Mucosa of rectum (tissue), 2 donors: ENCODE measurements around the gene NPY1R.

Source experiments
- H3K27ac ChIP-seq, 2 donors: one replicate each; pipeline ENCODE4 v1.7.0; 2013; ENCODE audit warnings: inconsistent platforms in 2 of 2, low read depth in 2 of 2, low read length in 2 of 2
- H3K27me3 ChIP-seq, 2 donors: one replicate each; pipeline ENCODE4 v1.7.0; 2013; ENCODE audit warnings: low read length in 2 of 2; ENCODE audit not compliant: control insufficient read depth in 2 of 2, insufficient read depth in 2 of 2
- H3K36me3 ChIP-seq, 2 donors: one replicate each; pipeline ENCODE4 v1.7.0; 2013; ENCODE audit warnings: low read length in 2 of 2; ENCODE audit not compliant: control insufficient read depth in 2 of 2, insufficient read depth in 2 of 2
- H3K4me1 ChIP-seq, 2 donors: one replicate each; pipeline ENCODE4 v1.7.0; 2013; ENCODE audit warnings: low read length in 2 of 2, mild to moderate bottlenecking in 1 of 2; ENCODE audit not compliant: control insufficient read depth in 2 of 2, insufficient read depth in 2 of 2
- H3K4me3 ChIP-seq, 2 donors: one replicate each; pipeline ENCODE4 v1.7.0; 2013; ENCODE audit warnings: low read length in 2 of 2
- H3K9ac ChIP-seq, 2 donors: one replicate each; pipeline ENCODE4 v1.7.0; 2013; ENCODE audit warnings: low read length in 2 of 2, low read depth in 1 of 2, mild to moderate bottlenecking in 1 of 2
- H3K9me3 ChIP-seq, 2 donors: one replicate each; pipeline ENCODE4 v1.7.0; 2013; ENCODE audit warnings: low read length in 2 of 2; ENCODE audit not compliant: control insufficient read depth in 2 of 2
- donor health status: healthy.
- donor health status: Normal muscosa, but diverticular disease.

NPY1R gene

GRCh38 chr4:163280703-163281519, 51.5 kb downstream of the NPY1R start:
- Histone ChIP-seq H3K9me3 (no peaks in the 10 kb centered on the region), H3K36me3 (no peaks in the 10 kb centered on the region), H3K9ac (no peak overlapping the region), H3K27me3 (no peaks in the 10 kb centered on the region), H3K4me1 (no peaks in the 10 kb centered on the region), H3K4me3 (no peak overlapping the region), H3K27ac (no peak overlapping the region)

GRCh38 chr4:163279713-163280112, 52.7 kb downstream of the NPY1R start:
- Histone ChIP-seq H3K27me3 (no peaks in the 10 kb centered on the region), H3K27ac (no peak overlapping the region), H3K4me1 (no peaks in the 10 kb centered on the region), H3K36me3 (no peaks in the 10 kb centered on the region), H3K9me3 (no peaks in the 10 kb centered on the region), H3K9ac (no peak overlapping the region), H3K4me3 (no peak overlapping the region)

GRCh38 chr4:163274861-163275260, 57.5 kb downstream of the NPY1R start:
- Histone ChIP-seq H3K4me3 (no peak overlapping the region), H3K27ac (no peak overlapping the region), H3K9ac (no peak overlapping the region), H3K4me1 (no peaks in the 10 kb centered on the region), H3K27me3 (no peaks in the 10 kb centered on the region), H3K36me3 (no peaks in the 10 kb centered on the region), H3K9me3 (no peaks in the 10 kb centered on the region)
